ENCODE results near the gene EFEMP1. TPM values are rescaled to one million over a fixed set of nuclear protein-coding genes. Genes with fewer than 3 reads are reported as not detected.

EFEMP1 gene
- total and polyA plus RNA-seq, 10 of the 15 experiments (the other 5 are each of a cell fraction or from before 2014, with no cell fraction given), result 0.27 to 1.2 (median 0.35) TPM; not detected in 6

DNA sequence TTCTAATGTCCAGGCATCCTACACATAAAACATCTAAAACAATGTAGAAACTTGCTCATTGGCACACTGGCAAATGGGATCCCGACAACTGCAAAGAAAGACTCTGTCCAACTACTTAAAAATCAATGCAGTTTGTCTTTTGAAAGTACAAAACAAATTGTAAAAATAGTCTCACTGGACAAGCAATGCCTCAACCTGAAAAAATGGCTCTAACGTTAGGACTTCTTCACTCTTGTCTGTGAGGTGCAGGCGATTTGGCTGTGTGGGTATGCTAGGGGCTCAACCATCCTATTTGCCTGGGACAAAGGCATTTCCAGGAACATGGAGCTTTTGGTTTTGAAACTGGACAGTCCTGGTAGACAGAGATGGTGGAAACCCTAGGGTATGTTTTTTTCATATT lies 10.7 kb downstream of the EFEMP1 start:
- ChIA-PET POLR2A (no interaction called here), SMC1A (ENCODE audit: uncharacterized antibody, unreplicated experiment) (no interaction called here), RAD21 (ENCODE audit: unreplicated experiment) (no interaction called here), CTCF (no interaction called here)
- in situ Hi-C loops (cut with MboI) (no loop called here), intact Hi-C loops (cut with micrococcal nuclease; ENCODE audit: unreplicated experiment) (no loop called here)
- FAIRE-seq (no peak), DNase-seq (ENCODE audit: low read depth, low spot score) (no peak), ATAC-seq (no peak)
- Histone ChIP-seq H3K79me2 (ENCODE audit: control insufficient read depth, insufficient read depth, low read length) (no peaks in the 10 kb centered on the region), H3K4me3 (no peak overlapping the region), H3K9me3 (replicated peaks; ENCODE audit: control insufficient read depth, insufficient read depth, low read length) (no peaks in the 10 kb centered on the region), H3K36me3 (ENCODE audit: control insufficient read depth in 2 of 2, insufficient read depth in 2 of 2, low read length in 1 of 2) (no peaks in the 10 kb centered on the region), H3K4me1 (ENCODE audit: control insufficient read depth, insufficient read depth, low read length) (peaks cover 7% of the 10 kb centered on the region; the same call in 1 of the 2 replicates), H3K4me2 (ENCODE audit: control insufficient read depth, insufficient read depth) (no peak overlapping the region), H3K9ac (ENCODE audit: control insufficient read depth, insufficient read depth, low read length) (no peak overlapping the region), H2AFZ (ENCODE audit: control insufficient read depth, low read depth, low read length) (no peak overlapping the region), H4K20me1 (ENCODE audit: control insufficient read depth, insufficient read depth) (no peaks in the 10 kb centered on the region), H3K27me3 (replicated peaks in 1 of 2; ENCODE audit: control insufficient read depth in 2 of 2, insufficient read depth in 2 of 2, low read length in 1 of 2) (no peaks in the 10 kb centered on the region; a peak in 1 of 4 replicates), H3K27ac (ENCODE audit: control insufficient read depth, insufficient read depth) (no peak overlapping the region)
- WGBS (ENCODE audit: insufficient coverage, insufficient replicate concordance, low lambda C conversion rate, missing lambda C conversion rate), result 34% methylated on average over 3 of the region's 3 CpGs
- no TSS peak for BruUV-seq (replicated peaks)
- TF ChIP-seq, protein P1, sequence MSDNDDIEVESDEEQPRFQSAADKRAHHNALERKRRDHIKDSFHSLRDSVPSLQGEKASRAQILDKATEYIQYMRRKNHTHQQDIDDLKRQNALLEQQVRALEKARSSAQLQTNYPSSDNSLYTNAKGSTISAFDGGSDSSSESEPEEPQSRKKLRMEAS (IDR thresholded peaks at IDR 0.05; ENCODE audit: low read depth, low read length), result no peak
- TF ChIP-seq TCF7 (IDR thresholded peaks at IDR 0.05; ENCODE audit: borderline replicate concordance), result no peak
- TF ChIP-seq, protein P2, sequence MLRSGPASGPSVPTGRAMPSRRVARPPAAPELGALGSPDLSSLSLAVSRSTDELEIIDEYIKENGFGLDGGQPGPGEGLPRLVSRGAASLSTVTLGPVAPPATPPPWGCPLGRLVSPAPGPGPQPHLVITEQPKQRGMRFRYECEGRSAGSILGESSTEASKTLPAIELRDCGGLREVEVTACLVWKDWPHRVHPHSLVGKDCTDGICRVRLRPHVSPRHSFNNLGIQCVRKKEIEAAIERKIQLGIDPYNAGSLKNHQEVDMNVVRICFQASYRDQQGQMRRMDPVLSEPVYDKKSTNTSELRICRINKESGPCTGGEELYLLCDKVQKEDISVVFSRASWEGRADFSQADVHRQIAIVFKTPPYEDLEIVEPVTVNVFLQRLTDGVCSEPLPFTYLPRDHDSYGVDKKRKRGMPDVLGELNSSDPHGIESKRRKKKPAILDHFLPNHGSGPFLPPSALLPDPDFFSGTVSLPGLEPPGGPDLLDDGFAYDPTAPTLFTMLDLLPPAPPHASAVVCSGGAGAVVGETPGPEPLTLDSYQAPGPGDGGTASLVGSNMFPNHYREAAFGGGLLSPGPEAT (IDR thresholded peaks at IDR 0.05; ENCODE audit: low read depth), result no peak
- no peak for TF ChIP-seq MTA3 (IDR thresholded peaks at IDR 0.05; ENCODE audit: borderline replicate concordance, low read length)
- TF ChIP-seq E2F4 (IDR thresholded peaks at IDR 0.05; ENCODE audit: low read depth, low read length), result no peak
- TF ChIP-seq STAT3 (IDR thresholded peaks at IDR 0.05; ENCODE audit: low read depth, low read length), result no peak
- no peak for TF ChIP-seq RBBP5 (conservative IDR thresholded peaks at IDR 0.05)
- TF ChIP-seq CBFB (IDR thresholded peaks at IDR 0.05; ENCODE audit: low read depth), result no peak
- no peak for TF ChIP-seq SUZ12 (IDR thresholded peaks at IDR 0.05; ENCODE audit: unreplicated experiment)
- TF ChIP-seq ATF7 (IDR thresholded peaks at IDR 0.05; ENCODE audit: low read depth), result no peak
- no peak for TF ChIP-seq PKNOX1 (IDR thresholded peaks at IDR 0.05)
- TF ChIP-seq RUNX3 (IDR thresholded peaks at IDR 0.05; ENCODE audit: low read length), result no peak
- no peak for TF ChIP-seq MTA2 (IDR thresholded peaks at IDR 0.05; ENCODE audit: low read depth)
- no peak for TF ChIP-seq SREBF2 (IDR thresholded peaks at IDR 0.05; ENCODE audit: low read length)
- TF ChIP-seq TARDBP (IDR thresholded peaks at IDR 0.05; ENCODE audit: borderline replicate concordance), result no peak
- no peak for TF ChIP-seq BMI1 (IDR thresholded peaks at IDR 0.05; ENCODE audit: borderline replicate concordance)
- TF ChIP-seq WRNIP1 (IDR thresholded peaks at IDR 0.05; ENCODE audit: borderline replicate concordance, low read depth, low read length), result no peak
- TF ChIP-seq EP300 (IDR thresholded peaks at IDR 0.05; ENCODE audit: borderline replicate concordance in 1 of 2, control insufficient read depth in 1 of 2, low read depth in 2 of 2, low read length in 2 of 2), result no peak
- no peak for TF ChIP-seq PAX5 (IDR thresholded peaks at IDR 0.05; ENCODE audit: borderline replicate concordance, low read depth, low read length)
